Nephron progenitor cell (in vitro differentiated cells): ENCODE measurements around the gene SEC22A.
A peak's percentile ranks its signal among the peaks of the same experiment; 100 is the strongest.

Source experiments
- DNase-seq: peaks from one replicate; pipeline ENCODE4 v3.0.0; 2021
- H3K27ac Mint-ChIP-seq: 2 replicates; pipeline ENCODE4 v1.8.0; 2021; ENCODE audit warnings: mild to moderate bottlenecking, moderate library complexity, mixed read lengths
- H3K27me3 Mint-ChIP-seq: 2 replicates; pipeline ENCODE4 v1.8.0; 2021; ENCODE audit warnings: mild to moderate bottlenecking, low read depth, mixed read lengths; ENCODE audit not compliant: poor library complexity
- H3K36me3 Mint-ChIP-seq: 2 replicates; pipeline ENCODE4 v1.8.0; 2021; ENCODE audit warnings: low read depth, mixed read lengths
- H3K4me1 Mint-ChIP-seq: 2 replicates; pipeline ENCODE4 v1.8.0; 2021; ENCODE audit warnings: mixed read lengths
- H3K4me3 Mint-ChIP-seq: 2 replicates; pipeline ENCODE4 v1.8.0; 2021; ENCODE audit warnings: mild to moderate bottlenecking, moderate library complexity, mixed read lengths
- H3K9me3 Mint-ChIP-seq: 2 replicates; pipeline ENCODE4 v1.8.0; 2021; ENCODE audit warnings: mild to moderate bottlenecking, moderate library complexity, mixed read lengths
- CTCF ChIP-seq: fragments of 200-600 bp; sonication (generic); IDR thresholded peaks from 2 replicates; pipeline ENCODE4 v1.5.0; 2021; ENCODE audit warnings: antibody characterized with exemption

SEC22A gene

DNA sequence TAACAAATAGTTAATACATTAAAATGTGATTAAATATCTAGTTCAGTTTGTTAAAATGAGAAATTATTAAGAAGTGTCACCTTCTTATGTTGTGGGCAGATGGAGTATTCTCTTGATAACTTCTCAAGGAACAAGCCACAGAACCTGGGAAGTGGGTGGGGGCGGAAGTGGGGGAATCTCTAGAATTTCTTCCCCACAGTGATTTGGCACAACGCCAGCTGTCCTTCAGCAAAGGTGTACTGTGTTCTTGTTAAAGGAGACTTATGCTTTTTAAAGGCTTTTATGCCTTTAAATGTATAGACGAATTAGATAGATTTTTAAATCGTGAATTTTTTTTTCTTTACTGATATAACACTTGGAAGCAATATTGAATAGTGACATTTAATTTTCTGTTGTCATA is 42.4 kb downstream of the SEC22A start:
- Mint-ChIP-seq H3K4me1 (peaks cover 6% of the 10 kb centered on the region), H3K27ac (no peak overlapping the region), H3K27me3 (no peaks in the 10 kb centered on the region), H3K9me3 (peaks cover 10% of the 10 kb centered on the region), H3K4me3 (no peak overlapping the region), H3K36me3 (peaks cover 41% of the 10 kb centered on the region)
- no peak for TF ChIP-seq CTCF
- no peak for DNase-seq

GRCh38 chr3:123246866-123247265 is 45.1 kb downstream of the SEC22A start:
- H3K4me3 Mint-ChIP-seq: no peak overlapping the region
- H3K36me3 Mint-ChIP-seq: peaks cover 26% of the 10 kb centered on the region
- no peak for DNase-seq
- H3K4me1 Mint-ChIP-seq: peaks cover 6% of the 10 kb centered on the region
- no peaks in the 10 kb centered on the region for H3K9me3 Mint-ChIP-seq
- TF ChIP-seq CTCF: no peak
- no peak overlapping the region for H3K27ac Mint-ChIP-seq
- no peaks in the 10 kb centered on the region for H3K27me3 Mint-ChIP-seq

DNA sequence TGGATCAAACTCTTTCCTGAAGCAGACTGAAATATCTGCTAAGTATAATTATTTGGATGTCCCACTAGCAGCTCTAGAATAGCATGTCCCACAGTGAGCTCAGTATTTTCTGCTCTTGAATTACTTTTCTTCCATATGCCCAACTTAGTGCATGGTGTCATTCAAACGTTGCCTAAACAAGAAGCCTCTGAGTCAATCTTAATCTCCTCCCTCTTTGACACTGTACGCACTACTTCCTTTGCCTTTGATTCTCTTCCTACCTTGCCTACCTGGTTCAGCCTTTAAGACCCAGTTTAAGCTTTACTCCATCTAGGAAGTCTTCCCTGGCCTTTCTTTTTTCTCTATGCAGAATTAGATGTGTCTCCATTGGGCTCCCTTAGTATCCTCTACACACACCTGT is 54.5 kb downstream of the SEC22A start:
- DNase-seq: no peak
- H3K4me3 Mint-ChIP-seq: no peak overlapping the region
- peaks cover 9% of the 10 kb centered on the region for H3K36me3 Mint-ChIP-seq
- no peak for TF ChIP-seq CTCF
- no peaks in the 10 kb centered on the region for H3K9me3 Mint-ChIP-seq
- H3K27ac Mint-ChIP-seq: no peak overlapping the region
- H3K4me1 Mint-ChIP-seq: peaks cover 10% of the 10 kb centered on the region
- H3K27me3 Mint-ChIP-seq: no peaks in the 10 kb centered on the region

GRCh38 chr3:123258359-123258758 is 56.6 kb downstream of the SEC22A start:
- no peaks in the 10 kb centered on the region for H3K9me3 Mint-ChIP-seq
- no peak for DNase-seq
- TF ChIP-seq CTCF: no peak
- H3K36me3 Mint-ChIP-seq: peaks cover 9% of the 10 kb centered on the region
- H3K27ac Mint-ChIP-seq: no peak overlapping the region
- peaks cover 10% of the 10 kb centered on the region for H3K4me1 Mint-ChIP-seq
- H3K4me3 Mint-ChIP-seq: no peak overlapping the region
- no peaks in the 10 kb centered on the region for H3K27me3 Mint-ChIP-seq

DNA sequence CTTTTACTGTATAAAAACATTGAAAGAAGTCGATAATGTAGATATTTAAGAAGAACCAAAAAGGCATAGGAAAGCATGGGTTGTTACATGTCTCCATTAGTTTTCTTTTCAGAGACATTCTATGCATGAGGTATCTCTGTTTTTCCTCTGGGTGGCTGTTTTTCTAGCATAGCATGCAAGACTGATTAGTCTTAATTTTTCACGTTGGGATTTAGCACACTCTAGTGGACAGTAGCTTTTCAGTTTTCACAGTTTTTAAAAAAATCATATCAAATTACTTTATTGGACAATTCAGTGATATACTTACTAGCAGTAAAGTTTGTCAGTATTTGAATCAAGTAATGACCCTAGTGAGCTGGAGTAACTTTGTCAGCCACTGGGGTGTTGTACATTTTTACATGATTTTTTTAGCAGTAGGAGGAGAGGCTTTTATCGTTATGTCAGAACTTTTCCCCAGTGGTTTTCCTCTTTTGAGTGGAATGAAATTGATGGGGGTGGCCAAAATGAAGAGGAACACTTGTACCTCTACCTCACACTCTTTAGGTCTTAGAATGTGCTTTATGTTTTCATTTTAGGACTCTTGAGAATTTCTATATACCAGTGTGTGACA is 57.2 kb downstream of the SEC22A start:
- peak; percentile 44 for TF ChIP-seq CTCF
- Mint-ChIP-seq H3K27ac (no peak overlapping the region), H3K4me1 (peaks cover 12% of the 10 kb centered on the region), H3K27me3 (no peaks in the 10 kb centered on the region), H3K36me3 (peaks cover 10% of the 10 kb centered on the region), H3K9me3 (no peaks in the 10 kb centered on the region), H3K4me3 (no peak overlapping the region)
- no peak for DNase-seq

DNA sequence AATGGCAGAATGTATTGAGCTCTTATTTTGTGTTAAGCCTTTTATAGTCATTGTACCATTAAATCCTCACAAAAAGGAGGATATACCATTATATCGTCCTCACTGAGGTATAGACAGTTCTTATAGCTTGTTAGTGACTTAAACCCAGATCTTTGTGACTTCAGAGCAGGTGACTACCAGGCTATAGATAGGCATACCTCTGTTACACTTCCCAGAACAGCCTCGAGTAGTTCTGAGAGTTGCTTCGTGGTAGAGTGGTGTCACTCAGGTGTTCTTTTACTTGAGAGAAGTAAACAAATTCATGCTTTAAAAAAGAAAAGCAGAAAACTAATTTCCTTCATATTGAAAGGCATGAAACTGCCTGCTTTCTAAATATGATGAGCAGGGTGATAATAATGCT is 59.9 kb downstream of the SEC22A start:
- H3K4me1 Mint-ChIP-seq: peaks cover 14% of the 10 kb centered on the region
- TF ChIP-seq CTCF: no peak
- H3K9me3 Mint-ChIP-seq: peaks cover 17% of the 10 kb centered on the region
- H3K4me3 Mint-ChIP-seq: no peak overlapping the region
- peaks cover 31% of the 10 kb centered on the region for H3K36me3 Mint-ChIP-seq
- DNase-seq: no peak
- no peaks in the 10 kb centered on the region for H3K27me3 Mint-ChIP-seq
- H3K27ac Mint-ChIP-seq: no peak overlapping the region
